ENCODE results near the gene NKAIN2. TPM values are rescaled to one million over a fixed set of nuclear protein-coding genes. Genes with fewer than 3 reads are reported as not detected.

The NKAIN2 gene
- total RNA-seq = not detected

DNA sequence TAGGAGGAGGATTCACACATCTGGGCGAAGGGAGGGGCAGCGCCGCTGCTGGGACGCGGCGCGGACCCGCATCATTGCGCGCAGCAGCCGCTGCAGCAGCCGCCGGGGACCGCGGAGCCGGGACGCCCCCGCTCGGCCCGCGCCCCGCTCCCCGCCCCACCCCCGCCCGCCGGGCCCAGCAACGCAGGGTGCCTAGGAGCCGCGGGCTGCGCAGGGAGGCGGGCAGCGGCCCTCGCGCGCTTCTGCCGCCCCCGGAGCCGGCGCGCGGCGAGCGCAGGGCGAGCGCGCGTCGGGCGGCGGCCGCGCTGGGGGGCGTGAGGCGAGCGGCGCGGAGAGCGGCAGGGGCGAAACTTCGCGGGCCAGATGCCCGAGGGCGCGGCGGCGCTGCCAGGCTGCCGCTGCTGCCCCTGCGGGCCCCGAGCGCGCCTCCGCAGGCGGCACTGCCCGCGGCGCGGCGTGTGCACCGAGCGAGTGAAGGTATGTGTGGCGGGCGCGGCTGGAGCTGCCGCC lies at the start of gene NKAIN2:
Gene NKAIN2, plus strand, starts transcription at position 362 of the 510 bp plus-strand sequence.
- no peaks in the 10 kb centered on the region for H3K9me3 Mint-ChIP-seq
- H3K27me3 Mint-ChIP-seq = peaks cover 19 to 31% of the 10 kb centered on the region in 2 donors
- no peak for DNase-seq (ENCODE audit: low spot score)
- H3K36me3 Mint-ChIP-seq = peaks cover 10% of the 10 kb centered on the region
- no peak within 1 kb of the TSS for H3K27ac Mint-ChIP-seq
- peak within 1 kb of the TSS; percentile 68 for H3K4me3 Mint-ChIP-seq
- ATAC-seq = peak; percentile 13 to 40
- H3K4me1 Mint-ChIP-seq (ENCODE audit: low read depth in 2 of 2) = peaks cover 0 to 10% of the 10 kb centered on the region in 2 donors

DNA sequence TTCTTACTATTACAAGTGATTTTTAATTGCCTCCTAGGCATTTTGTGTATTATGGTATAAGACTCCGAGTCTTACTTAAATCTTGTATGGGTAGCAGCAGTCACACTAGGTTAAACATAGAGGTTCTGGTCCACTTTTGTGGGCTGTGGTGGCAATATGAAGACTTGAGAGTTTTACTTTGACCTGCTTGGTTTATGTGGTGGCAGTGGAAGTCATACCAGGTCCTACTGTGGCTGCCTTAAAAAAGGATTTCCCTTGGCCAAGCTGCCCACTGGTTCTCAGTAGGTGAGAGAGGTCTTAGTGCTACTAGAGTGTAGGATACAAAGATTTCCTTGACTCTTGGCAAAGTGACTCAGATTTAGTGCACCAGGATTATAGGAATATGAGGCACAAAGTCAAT lies 44.2 kb upstream of the NKAIN2 start:
- Mint-ChIP-seq H3K36me3 (no peaks in the 10 kb centered on the region), H3K4me3 (no peak overlapping the region), H3K9me3 (no peaks in the 10 kb centered on the region), H3K27me3 (no peaks in the 10 kb centered on the region), H3K27ac (no peak overlapping the region), H3K4me1 (ENCODE audit: low read depth in 2 of 2) (no peaks in the 10 kb centered on the region)
- DNase-seq (ENCODE audit: low spot score) (no peak), ATAC-seq (no peak)

DNA sequence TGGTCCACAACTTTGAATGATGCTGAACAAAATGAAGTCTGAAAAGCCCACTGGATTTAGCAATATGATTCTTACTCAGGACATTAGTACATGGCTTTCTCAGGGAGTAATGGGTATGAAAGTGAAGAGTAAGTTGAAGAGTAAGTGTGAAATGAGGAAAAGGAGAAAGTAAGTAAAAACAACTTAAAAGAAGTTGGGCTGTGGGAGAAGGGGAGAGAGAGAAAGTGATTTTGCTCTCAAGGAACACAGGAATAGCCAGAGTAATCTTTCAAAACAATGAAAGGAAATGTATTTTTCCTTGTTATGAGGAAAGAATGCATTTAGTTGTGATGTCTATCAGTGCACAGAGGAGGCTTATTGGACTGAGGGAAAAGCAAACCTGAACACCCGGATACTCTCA lies 39.8 kb upstream of the NKAIN2 start:
- Mint-ChIP-seq H3K27ac (no peak overlapping the region), H3K4me3 (no peak overlapping the region), H3K9me3 (no peaks in the 10 kb centered on the region), H3K27me3 (no peaks in the 10 kb centered on the region), H3K4me1 (ENCODE audit: low read depth in 2 of 2) (no peaks in the 10 kb centered on the region), H3K36me3 (no peaks in the 10 kb centered on the region)
- ATAC-seq = no peak
- DNase-seq (ENCODE audit: low spot score) = no peak

DNA sequence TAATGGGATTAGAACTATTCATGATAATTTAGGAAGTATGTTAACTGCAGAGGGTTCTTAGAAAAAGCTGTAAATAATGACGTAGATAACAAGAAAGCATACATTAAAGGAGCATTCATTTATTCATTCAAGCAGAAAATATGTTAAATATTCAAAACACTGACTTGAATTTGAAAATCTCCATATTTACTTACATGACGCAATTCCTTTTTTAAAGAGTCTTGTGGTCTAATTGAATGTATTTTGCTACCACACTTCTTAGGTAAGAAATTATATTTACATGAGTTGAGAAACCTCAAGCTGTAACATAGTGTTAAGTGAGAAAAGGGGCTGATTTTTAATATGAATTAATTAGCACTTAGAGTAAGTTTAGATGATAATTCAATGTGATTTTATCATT lies 38.9 kb upstream of the NKAIN2 start:
- H3K27ac Mint-ChIP-seq = no peak overlapping the region
- no peaks in the 10 kb centered on the region for H3K4me1 Mint-ChIP-seq (ENCODE audit: low read depth in 2 of 2)
- H3K36me3 Mint-ChIP-seq = no peaks in the 10 kb centered on the region
- no peak overlapping the region for H3K4me3 Mint-ChIP-seq
- ATAC-seq = no peak
- no peaks in the 10 kb centered on the region for H3K9me3 Mint-ChIP-seq
- no peak for DNase-seq (ENCODE audit: low spot score)
- H3K27me3 Mint-ChIP-seq = no peaks in the 10 kb centered on the region

DNA sequence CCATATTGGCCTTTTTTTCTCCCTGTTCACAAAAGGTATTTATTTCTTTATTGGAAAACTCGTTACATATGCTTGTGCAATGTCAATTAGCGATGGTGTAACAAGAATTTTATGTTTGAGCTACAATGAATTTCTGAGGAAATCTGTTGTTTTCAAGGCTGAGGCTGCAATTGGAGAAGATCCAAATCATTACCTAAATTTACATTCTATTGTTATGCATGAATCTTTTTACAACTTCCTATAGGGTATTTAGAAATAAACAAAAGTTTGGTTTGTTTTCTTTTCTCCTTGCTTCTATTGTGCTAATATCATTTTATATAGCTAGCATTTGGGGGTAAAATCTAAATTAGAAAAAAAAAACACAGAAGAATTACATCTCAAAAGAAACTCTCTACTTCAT lies 34.7 kb upstream of the NKAIN2 start:
- Mint-ChIP-seq H3K36me3 (no peaks in the 10 kb centered on the region), H3K4me1 (ENCODE audit: low read depth in 2 of 2) (no peaks in the 10 kb centered on the region), H3K4me3 (no peak overlapping the region), H3K9me3 (no peaks in the 10 kb centered on the region), H3K27me3 (no peaks in the 10 kb centered on the region), H3K27ac (no peak overlapping the region)
- DNase-seq (ENCODE audit: low spot score) = no peak
- ATAC-seq = no peak

DNA sequence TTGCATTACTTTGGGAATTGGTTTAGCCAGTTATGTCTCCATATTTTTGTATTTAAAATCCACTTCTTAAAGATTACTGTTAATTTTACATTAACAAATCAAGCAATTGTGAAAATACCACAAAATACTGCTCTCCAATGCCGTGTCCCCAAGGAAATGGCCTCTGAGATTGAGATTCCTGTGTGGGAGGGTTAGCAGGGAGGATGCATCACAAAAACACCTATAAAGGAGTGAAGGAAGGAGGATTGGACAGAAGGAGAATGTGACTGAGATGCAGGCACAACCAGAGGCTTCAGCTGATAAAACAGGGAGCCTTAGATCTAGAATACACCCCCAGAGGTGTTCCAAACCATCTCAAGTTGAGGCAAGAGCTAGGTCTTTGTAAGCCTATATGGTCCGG lies 34.2 kb upstream of the NKAIN2 start:
- H3K9me3 Mint-ChIP-seq = peaks cover 2% of the 10 kb centered on the region
- H3K36me3 Mint-ChIP-seq = no peaks in the 10 kb centered on the region
- H3K27me3 Mint-ChIP-seq = no peaks in the 10 kb centered on the region
- no peaks in the 10 kb centered on the region for H3K4me1 Mint-ChIP-seq (ENCODE audit: low read depth in 2 of 2)
- H3K4me3 Mint-ChIP-seq = no peak overlapping the region
- ATAC-seq (no peak), DNase-seq (ENCODE audit: low spot score) (no peak)
- no peak overlapping the region for H3K27ac Mint-ChIP-seq

DNA sequence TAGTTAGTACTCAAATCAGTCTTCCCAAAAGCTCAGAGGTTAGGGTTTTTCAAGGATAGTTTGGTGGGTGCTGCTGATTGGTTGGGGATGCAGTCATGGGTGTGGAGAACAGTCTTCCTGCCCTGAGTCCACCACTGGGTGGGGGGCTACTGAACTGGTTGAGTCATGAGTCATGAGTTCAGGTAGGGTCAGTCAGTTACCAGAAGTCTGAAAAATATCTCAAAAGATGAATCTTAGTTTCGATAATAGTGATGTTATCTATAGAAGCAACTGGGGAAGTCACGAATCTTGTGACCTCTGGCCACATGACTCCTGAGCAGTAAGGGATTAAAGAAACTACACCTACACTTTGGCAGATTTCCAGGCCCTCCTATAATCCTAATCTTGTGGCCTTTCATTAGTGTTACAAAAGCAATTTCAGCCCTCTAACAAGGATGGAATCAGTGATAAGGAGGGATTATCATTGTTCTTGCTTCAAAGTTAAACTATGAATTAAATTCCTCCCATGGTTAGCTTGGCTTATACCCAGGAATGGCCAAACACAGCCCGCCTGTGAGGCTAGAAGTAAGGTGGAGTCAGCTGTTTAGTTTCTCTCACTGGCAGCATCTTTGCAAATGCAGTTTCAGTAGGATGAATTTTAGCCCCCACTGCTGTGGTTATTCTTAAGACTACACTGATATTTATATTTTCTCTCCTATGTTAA lies 33.3 kb upstream of the NKAIN2 start:
- H3K4me1 Mint-ChIP-seq (ENCODE audit: low read depth in 2 of 2) = no peaks in the 10 kb centered on the region
- peaks cover 4% of the 10 kb centered on the region for H3K9me3 Mint-ChIP-seq
- no peak overlapping the region for H3K27ac Mint-ChIP-seq
- no peaks in the 10 kb centered on the region for H3K36me3 Mint-ChIP-seq
- DNase-seq (ENCODE audit: low spot score) = no peak
- H3K4me3 Mint-ChIP-seq = no peak overlapping the region
- no peaks in the 10 kb centered on the region for H3K27me3 Mint-ChIP-seq
- no peak for ATAC-seq

DNA sequence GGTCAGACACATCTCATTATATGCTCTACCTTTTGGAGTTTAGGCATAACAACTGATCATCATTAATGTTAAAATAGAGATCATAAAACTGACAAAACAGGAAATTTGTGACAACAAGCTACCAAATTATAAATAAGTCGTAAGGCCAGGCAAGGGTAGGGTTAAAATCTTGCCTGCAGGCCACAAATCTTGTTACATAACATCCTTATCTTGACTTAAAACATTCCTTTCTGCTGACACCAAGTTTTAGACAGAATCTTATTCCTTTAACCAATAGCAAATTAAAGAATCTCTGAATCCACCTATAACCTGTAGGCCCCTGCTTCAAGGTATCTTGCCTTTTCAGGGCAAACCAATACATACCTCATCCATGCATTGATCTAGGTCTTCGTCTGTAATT lies 32.5 kb upstream of the NKAIN2 start:
- Mint-ChIP-seq H3K36me3 (no peaks in the 10 kb centered on the region), H3K4me3 (no peak overlapping the region), H3K27ac (no peak overlapping the region), H3K9me3 (peaks cover 4% of the 10 kb centered on the region), H3K27me3 (no peaks in the 10 kb centered on the region), H3K4me1 (ENCODE audit: low read depth in 2 of 2) (no peaks in the 10 kb centered on the region)
- no peak for ATAC-seq
- no peak for DNase-seq (ENCODE audit: low spot score)

DNA sequence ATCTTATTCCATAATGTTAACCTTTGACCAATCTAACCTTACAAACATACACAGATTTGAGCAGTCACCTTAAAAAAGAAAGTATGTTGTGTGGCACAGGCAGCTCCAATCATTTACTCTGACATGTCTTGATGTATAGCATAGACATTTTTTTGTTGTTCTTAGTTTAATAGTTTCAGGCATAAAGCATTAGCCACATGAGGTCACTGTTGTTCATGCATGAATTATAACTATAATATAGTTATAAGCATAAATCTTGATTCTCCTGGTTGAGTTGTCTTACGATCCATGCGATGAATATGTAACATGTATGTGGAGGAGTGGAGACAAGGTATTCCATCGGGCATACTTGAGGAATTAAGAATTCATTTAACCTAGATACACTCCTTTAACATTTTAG lies 26.1 kb upstream of the NKAIN2 start:
- Mint-ChIP-seq H3K4me1 (ENCODE audit: low read depth in 2 of 2) (no peaks in the 10 kb centered on the region), H3K36me3 (no peaks in the 10 kb centered on the region), H3K9me3 (peaks cover 6% of the 10 kb centered on the region), H3K4me3 (no peak overlapping the region), H3K27ac (no peak overlapping the region), H3K27me3 (no peaks in the 10 kb centered on the region)
- DNase-seq (ENCODE audit: low spot score) (no peak), ATAC-seq (no peak)

DNA sequence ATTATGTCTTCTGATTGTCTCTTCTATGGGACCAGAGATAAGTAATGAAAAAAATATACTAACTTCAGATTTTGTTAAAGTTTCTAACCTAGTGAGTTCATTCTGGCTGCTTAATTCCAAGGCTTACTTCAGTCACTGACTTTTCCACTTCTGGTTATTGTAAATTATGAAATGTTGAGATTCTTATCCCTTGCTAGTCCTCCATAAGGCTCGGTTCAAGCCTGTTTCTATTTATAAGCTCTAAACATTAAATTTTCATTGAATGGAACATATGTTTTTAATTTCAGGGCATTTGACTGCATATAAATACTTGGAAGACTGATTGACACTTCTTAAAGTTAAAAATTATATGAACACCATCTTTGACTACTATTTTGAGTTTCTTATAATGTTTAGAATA lies 23.6 kb upstream of the NKAIN2 start:
- H3K27ac Mint-ChIP-seq = no peak overlapping the region
- peaks cover 3% of the 10 kb centered on the region for H3K9me3 Mint-ChIP-seq
- H3K27me3 Mint-ChIP-seq = no peaks in the 10 kb centered on the region
- no peaks in the 10 kb centered on the region for H3K4me1 Mint-ChIP-seq (ENCODE audit: low read depth in 2 of 2)
- DNase-seq (ENCODE audit: low spot score) (no peak), ATAC-seq (no peak)
- H3K4me3 Mint-ChIP-seq = no peak overlapping the region
- H3K36me3 Mint-ChIP-seq = no peaks in the 10 kb centered on the region

DNA sequence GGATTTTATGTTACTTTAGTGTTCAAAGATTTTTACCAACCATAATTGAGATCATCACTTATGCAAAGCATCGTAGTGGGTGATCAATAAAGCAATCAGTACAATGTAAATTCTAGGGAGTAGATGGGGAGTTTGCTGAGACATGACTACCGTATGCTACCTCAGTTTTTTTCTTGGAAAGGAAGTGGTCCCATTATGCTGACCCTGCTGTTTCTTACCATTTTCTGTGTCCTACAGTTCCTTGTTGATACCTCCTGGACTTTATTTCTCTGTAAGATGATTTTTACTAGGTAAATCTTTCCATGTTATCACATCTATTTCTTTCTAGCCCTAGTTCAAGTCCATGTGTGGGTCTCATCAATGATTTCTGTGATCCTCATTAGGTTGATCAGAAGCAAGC lies 19.3 kb upstream of the NKAIN2 start:
- Mint-ChIP-seq H3K27me3 (no peaks in the 10 kb centered on the region), H3K27ac (no peak overlapping the region), H3K4me3 (no peak overlapping the region)

DNA sequence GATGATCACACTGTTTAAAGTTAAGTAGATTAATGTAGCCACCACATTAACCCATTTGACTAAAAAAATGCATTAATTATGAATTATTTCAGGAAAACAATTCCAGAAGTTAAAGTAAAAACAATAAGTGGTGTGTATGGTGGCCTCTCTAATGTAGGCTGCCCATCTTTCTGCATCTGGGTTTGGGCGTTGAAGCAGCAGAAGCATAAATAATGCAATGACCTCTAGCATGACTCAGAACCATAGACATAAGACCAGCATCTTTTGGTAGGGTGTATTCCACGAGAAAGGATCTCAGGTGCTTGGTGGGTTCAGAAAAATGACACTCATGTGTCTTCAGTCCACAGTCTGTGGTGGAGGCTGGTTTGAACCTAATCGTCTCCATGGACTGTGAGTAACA lies 18.6 kb upstream of the NKAIN2 start:
- ATAC-seq (no peak), DNase-seq (ENCODE audit: low spot score) (no peak)
- no peaks in the 10 kb centered on the region for H3K36me3 Mint-ChIP-seq
- peaks cover 12% of the 10 kb centered on the region for H3K9me3 Mint-ChIP-seq
- no peak overlapping the region for H3K4me3 Mint-ChIP-seq
- H3K27ac Mint-ChIP-seq = no peak overlapping the region
- H3K4me1 Mint-ChIP-seq (ENCODE audit: low read depth in 2 of 2) = no peaks in the 10 kb centered on the region
- H3K27me3 Mint-ChIP-seq = no peaks in the 10 kb centered on the region

More for the DNA sequence above, 19.3 kb upstream of the NKAIN2 start:
- Mint-ChIP-seq H3K36me3 (no peaks in the 10 kb centered on the region), H3K4me1 (ENCODE audit: low read depth in 2 of 2) (no peaks in the 10 kb centered on the region), H3K9me3 (peaks cover 12% of the 10 kb centered on the region)
- DNase-seq (ENCODE audit: low spot score) = no peak
- ATAC-seq = no peak

DNA sequence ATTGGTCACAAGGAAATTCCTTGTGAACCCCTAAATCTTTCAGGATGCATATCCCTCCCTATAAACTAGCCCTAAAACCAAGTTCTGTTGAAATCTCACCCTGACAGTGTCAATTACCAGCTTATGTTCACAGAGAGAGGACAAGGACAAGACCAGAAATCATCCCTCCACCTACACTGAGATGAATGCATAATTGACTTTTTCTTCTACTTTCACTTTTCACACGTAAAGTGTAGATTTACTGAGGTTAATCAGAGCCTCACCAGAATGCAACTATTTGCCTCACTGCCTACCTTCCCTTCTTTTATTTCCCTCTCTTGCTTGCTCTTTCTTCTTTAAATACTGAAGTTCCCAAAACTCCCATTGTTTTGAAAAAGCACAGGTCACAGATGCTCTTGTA lies 15.3 kb upstream of the NKAIN2 start:
- Mint-ChIP-seq H3K27ac (no peak overlapping the region), H3K4me1 (ENCODE audit: low read depth in 2 of 2) (no peaks in the 10 kb centered on the region), H3K9me3 (peaks cover 9% of the 10 kb centered on the region), H3K36me3 (no peaks in the 10 kb centered on the region), H3K4me3 (no peak overlapping the region), H3K27me3 (no peaks in the 10 kb centered on the region)
- no peak for ATAC-seq
- no peak for DNase-seq (ENCODE audit: low spot score)

DNA sequence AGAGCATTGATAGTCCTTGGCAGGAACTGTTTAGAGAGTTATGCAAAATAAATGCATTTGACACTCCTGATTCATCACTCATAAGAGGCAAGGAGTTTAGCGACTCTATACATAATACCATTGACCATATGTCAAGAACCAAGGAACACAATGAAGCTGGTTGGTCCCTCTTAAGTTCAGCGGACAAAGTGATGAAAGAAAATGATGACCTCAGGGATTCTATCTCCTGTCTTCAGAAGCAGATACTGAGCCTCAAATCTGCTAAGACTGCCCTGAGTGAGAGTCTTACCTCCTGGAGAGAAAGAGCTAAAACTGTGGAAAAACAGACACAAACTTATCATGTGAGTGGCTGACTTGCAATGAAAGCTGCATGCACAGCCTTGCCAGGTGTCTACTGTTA lies 9.5 kb upstream of the NKAIN2 start:
- no peak for DNase-seq (ENCODE audit: low spot score)
- Mint-ChIP-seq H3K4me1 (ENCODE audit: low read depth in 2 of 2) (no peaks in the 10 kb centered on the region), H3K27me3 (peaks cover 0 to 3% of the 10 kb centered on the region in 2 donors), H3K9me3 (peaks cover 16% of the 10 kb centered on the region), H3K36me3 (no peaks in the 10 kb centered on the region), H3K27ac (no peak overlapping the region), H3K4me3 (no peak overlapping the region)
- no peak for ATAC-seq

DNA sequence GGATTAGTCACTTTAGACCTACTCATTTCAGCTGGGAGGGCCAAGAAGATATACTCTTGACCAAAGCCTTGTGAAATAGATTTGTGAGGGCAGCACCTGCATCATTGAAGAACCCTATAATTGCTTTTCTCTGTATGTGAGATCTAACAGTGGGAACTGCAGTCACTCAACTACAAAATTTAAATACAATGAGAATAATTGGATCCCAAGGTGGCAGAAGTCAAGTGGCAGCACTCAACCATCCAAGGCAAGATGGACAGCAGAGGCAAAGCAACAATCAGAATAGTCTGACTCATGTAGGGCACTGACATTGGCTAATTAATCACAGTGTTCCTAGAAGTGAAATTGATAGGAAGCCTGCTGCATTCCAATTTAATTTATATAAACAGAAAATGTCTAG lies 8.9 kb upstream of the NKAIN2 start:
- H3K27ac Mint-ChIP-seq = no peak overlapping the region
- ATAC-seq = no peak
- no peaks in the 10 kb centered on the region for H3K4me1 Mint-ChIP-seq (ENCODE audit: low read depth in 2 of 2)
- H3K36me3 Mint-ChIP-seq = no peaks in the 10 kb centered on the region
- no peak for DNase-seq (ENCODE audit: low spot score)
- H3K27me3 Mint-ChIP-seq = peaks cover 0 to 3% of the 10 kb centered on the region in 2 donors
- H3K9me3 Mint-ChIP-seq = peaks cover 16% of the 10 kb centered on the region
- no peak overlapping the region for H3K4me3 Mint-ChIP-seq
